GM18858 (cell line): ENCODE measurements around the gene PPM1J.

Experiments used
- ATAC-seq: cut with Tn5 transposase; IDR thresholded peaks from one replicate; pipeline ENCODE4 v1.9.1; 2021; ENCODE audit not compliant: unreplicated experiment

The PPM1J gene

DNA sequence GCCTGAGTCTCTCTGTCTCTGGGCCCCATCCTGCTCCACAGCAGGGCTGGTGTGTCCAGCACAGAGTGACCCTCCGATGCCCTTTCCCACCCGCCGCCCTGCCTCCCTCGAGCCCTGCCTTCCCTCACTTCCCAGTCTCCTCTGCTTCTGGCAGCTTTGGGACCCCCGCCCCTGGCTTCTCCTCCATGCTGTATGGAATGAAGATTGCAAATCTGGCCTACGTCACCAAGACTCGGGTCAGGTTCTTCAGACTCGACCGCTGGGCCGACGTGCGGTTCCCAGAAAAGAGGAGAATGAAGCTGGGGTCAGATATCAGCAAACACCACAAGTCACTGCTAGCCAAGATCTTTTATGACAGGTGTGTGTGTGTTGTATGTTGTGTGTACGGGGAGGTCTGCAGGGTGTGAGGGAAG is 26.3 kb downstream of the PPM1J start:
- no peak for ATAC-seq

DNA sequence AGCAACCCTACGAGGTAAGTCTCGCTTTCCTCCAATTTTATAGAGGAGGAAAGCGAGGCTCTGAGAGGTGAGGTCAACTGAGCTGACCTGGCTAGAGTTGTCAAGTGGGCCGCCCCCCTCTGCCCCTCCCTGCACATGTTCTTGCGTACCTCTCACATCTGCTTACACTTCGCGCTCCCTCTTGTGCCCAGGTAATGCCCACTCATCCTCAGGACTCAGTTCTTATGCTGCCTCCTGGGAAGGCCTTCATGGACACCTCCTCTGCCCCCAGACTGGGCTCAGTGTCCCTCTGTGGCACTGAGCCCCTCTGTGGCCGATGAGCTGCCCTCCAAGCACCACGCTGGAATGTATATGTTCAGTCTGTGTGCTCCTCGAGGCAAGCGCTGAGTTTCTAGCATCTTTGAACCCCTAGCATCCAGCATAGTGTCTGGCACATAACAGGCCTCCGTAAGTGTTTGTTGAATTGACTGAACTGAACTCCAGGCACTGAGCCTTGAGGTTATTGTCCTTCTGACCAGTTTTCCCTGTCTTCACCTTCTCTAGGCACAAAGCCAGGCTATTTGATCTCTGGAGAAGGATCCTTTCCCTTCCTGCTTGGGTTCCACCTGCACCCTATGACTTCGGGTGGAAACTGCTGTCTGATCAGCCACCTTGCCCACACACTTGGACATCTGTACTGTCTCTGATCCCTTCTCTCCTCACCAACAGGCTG is 27.2 kb downstream of the PPM1J start:
- ATAC-seq = no peak

DNA sequence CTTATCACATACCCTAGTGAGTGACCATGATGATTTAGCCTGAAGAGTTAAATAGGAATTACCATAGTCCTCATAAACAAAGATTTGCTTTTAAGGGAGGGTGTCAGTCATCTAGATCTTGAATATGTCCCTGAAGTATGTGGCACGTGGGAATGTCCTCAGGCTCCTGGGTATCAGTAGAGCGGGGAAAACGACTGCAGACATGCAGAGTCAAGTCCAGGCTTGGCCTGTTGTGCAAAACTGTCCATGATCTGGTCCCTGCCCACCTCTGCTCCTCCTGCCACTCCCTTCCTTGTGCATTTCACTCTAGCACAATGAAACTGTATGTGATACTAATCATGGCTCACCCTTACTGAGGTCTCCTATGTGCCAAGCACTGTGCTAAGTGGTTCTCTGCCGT is 27.8 kb downstream of the PPM1J start:
- ATAC-seq = no peak

DNA sequence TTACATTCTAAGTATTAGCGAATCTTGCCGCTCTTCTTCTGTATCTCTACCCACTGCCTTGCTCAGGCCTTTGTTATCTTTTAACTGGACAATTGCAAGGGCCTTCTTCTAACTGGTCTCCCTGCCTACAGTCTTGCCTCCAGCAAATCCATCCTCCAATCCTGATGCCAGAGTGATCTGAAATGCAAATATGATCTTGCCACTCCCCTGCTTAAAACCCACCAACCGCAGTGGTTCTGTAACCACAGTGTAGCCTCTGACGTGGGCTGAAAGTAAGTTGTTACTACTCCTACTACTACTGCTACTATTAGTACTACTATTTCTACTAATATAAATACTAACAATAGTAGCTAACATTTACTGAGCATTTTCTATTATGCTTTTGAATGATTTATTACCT is 28.3 kb downstream of the PPM1J start:
- no peak for ATAC-seq

DNA sequence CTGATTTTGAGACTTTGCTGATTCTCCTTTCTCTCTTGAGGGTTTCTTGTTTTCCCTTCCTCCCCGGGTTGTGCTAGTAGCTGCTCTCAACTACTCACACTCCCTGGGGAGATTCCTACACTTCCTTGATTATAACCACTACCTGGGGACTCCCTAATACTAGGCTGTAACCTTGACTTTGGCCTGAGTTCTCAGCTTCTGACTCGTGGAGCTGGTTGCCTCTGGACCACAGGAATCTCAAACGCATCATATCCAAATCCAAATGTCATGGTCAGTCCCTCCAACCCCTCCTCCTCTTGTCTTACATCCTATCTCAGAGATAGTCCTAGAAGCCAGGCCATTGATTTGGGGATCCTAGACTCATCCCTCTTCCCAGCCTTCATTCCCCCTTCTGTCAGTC is 28.7 kb downstream of the PPM1J start:
- ATAC-seq = no peak

DNA sequence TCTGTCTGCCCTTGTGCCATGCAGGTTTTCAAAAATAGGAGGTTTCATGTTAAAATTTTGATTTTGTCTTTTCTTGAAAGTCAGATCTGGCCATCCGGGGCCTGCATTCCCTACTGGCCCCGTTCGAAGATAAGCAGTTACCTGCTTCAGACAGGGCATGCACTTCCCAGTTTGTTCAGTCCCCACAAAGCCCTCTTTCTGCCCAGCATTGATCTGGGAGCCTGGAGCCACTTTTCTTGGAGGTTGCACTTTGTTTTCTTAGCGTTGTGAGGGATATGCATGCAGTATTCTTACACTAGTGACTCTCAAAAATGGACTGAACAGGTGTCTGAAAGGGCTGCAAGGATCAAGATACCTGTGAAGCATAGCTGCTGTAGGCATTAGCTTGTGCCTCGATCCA is 29.2 kb downstream of the PPM1J start:
- ATAC-seq = no peak

DNA sequence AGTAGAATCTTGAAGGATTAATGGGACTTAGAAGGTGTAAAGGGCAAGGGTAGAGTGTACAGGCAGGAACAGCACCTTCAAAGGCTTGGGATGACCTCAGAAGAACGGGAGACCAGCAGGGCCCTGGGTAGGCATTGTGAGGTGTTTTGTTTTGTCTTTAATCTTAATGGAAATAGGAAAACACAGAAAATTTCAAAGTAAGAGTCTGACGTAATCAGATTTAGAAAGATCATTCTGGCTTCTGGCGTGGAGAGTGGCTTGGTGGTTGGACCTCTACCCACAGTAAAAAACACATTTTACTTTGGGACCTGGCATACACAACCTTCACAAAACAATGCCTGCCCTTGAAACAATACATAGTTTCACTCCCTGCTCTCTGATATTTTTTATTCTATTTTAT is 36.5 kb downstream of the PPM1J start:
- no peak for ATAC-seq

DNA sequence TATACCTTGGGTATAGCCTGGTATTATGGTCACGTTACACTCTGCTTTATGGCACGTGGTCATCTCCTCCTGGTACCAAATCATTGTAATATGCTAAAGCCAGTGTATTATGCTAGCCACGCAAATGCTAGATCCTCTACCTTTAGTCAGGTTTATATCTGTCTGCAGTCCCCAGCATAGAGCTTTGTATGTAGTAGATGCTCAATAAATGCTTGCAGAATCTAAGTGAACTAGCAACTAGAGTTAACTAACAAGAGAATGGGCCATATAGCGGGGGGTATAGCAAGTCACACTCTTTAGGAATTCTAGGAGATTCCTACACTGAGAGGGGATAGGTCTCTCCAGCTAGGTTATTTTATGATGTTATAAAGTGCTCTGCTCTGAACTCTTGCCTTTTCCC is 37.6 kb downstream of the PPM1J start:
- ATAC-seq = no peak

DNA sequence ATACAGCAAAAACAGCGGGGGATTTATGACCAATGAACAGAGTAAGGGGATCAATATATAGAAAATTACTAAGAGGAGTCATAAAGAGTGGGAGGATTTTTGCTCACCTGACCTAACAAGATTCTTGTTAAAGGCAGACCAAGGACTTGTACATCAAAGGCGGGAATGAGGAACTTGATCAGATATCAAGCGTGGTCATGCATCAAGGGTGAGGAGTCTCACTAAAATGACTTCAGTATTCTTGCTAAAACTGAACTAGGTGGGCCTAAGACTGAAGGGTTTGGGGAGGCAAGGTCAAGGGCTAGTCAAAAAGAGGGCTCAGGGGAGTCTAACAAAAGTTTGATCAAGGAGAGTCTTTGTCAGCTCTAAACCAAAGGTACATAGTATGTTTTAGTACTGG is 38.6 kb downstream of the PPM1J start:
- ATAC-seq = no peak

DNA sequence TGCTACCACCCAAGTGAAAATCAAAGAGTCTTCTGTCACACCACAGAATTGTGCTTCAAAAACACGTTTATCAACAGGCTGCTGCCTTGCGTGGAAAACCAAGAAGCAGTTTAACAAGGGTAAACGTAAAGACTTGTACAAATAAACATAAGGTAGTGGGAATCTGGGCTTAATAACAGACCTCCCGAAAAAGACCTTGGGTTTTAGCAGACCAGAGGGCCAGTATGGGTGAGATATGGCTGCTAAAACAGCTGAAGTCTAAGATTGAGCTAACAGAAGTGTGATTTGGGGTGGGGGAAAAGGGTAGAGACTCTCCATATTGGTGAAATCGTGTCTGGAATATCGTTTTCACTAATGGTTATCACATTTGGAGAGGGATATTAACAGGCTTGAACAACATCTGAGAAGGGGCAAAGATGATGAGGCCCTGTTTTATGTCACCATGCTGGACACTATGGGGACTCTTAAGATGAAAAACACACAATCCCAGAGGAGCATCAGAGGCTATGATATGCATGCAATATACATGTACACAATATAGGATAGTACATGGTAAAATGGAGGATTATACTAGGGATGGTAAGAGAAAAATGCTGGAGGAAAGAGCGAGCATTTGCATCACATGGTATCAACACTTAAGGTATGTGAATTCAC is 39.3 kb downstream of the PPM1J start:
- no peak for ATAC-seq

DNA sequence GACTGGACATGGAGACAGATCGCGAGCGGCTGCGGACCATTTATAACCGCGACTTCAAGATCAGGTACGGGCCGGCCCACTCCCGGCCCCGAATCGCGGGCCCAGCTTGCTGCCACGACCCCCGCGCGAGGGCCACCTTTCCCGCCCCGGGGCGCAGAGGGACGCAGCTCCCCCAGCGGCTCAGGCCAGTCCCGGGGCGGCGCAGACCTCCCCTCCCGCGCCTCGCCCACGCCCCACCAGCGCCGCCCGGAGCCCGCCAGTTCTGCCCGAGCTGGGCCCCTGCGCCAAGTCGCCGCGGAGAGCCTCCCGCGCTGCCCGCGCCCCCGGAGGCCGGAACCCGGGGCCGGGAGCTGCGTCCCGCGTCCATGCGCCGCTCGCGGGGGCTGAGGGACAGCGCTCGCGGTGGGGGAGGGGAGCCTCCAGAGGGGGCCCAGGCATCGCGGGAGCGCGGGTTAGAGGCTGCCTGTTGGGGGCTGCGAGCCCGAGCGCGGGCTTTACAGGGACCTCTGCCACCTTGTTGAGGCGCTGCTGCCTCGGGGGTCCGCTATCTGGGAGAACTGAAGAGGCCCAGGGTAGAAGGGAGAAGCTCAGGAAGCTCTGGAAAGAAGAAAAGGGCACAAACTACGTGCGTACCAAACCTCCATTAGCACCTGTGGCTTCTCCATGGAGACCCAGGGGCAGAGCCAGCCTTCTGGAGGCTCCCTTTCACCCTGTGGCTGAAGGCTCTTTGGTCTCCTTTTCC is 40.0 kb downstream of the PPM1J start:
- no peak for ATAC-seq

DNA sequence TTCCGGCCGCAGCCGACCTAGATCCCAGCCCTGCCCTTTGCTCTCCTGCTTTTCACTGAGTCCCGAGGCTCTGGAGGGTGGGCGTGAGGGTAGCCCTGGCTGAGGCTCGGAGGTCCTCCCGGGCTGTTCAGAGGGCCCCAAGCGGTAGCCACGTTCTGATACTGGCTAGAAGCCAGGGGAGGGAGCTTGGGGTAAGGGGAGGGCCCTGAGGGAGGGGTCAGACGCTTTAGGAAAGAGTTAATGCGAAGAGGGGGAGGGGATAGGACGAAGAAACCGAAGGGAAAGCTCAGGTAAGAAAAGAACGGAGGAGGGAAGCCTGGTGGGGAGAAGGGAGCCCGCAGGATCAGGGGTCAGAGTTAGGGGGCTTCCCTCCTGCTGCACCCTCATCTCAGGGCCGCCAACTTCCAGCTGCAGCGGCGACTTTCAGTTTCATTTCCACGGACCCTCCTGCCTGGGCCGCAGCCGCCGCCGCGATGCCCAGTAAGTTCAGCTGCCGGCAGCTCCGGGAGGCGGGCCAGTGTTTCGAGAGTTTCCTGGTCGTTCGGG is 40.6 kb downstream of the PPM1J start, which contains the start of gene MOV10:
Gene MOV10 (plus strand): TSS at position 220 of the 546 bp plus-strand sequence. CDS start 254 bp downstream, at position 474.
- ATAC-seq = no peak

DNA sequence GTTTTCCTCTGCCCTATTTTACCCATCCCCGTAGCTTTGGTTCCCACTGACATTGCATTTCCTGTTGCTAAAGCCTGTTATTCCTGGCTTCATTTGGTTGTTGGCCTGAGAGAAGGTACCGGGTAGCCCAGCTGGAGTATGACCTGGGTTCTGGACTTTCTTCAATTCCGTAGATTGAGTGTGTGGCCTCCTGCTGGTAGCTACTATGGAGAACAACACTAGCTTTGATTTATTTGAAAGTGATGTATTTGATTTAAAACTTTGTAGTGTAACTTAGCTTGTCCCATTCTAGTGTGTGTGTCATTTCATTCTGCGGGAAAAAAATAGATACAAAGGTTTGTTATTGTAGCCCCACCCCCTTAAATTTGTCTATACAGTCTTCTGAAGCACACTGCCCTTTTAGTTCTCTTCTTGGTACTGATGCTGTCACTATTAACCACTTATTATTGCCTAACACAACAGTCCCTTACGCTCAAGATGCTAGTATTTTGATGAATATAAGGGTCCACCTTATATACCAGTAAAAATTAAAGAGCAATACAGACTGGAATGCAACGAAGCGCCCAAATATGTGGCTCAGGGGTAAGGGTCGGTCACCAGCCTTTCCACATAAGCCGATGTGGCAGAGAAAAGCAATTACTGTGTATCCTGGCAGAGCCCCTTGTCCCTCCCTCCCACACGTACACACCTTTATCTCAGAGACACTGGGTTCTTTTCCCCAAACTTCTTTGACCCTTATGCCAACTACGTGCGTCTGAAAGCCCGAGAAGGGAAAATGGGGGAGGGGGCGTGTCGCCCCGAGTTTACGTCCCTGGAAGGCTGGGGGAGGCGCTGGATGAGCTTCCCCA is 41.3 kb downstream of the PPM1J start:
- ATAC-seq = no peak

DNA sequence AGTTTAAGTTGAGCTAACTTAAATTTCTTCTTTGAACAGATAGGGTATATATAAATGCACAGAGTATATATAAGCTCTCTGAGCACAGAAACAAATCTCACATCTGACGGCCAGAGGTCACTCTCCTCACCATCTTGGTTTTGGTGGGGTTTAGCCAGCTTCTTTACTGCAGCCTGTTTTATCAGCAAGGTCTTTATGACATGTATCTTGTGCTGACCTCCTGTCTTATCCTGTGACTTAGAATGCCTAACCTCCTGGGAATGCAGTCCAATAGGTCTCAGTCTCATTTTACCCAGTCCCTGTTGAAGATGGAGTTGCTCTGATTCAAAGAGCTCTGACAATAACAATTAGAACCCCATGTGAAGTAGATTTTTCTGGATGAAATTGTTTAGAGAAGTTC is 42.3 kb downstream of the PPM1J start:
- no peak for ATAC-seq

DNA sequence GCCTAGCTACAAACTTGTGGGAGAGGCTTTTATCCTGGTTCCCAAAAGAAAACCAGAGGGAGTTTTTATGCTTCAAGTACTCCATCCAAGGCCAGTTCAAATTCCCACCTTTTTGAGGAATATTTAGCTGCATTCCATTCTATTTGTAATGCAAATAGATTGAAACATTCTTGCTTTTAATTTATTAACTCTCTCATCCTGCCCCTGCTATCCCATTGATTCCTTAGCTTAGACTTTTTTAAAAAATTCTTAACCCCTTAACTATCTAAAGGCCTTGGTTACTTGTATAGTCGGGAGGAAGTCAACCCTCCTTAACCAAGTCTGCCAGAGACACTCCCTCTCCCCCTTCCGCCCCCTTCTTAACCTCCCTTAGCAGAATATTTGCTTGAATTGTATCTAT is 43.1 kb downstream of the PPM1J start:
- ATAC-seq = no peak

DNA sequence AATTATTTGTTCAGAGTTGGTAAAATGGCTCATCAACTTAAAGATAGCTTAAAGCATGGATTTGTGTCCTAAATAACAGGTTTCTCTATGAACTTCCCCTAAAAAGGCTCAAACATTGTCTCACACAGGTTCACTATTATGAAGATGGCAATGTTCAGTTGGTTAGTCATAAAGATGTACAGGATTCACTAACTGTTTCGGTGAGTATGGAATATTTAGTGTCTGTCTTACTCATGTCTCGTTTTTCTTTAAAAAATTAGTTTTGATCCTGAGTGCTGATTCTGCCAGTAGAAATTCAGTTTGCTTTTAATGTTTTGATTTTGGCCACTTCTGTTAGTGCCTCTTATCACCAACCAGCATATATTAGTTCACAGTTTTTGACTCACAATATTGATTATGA is 48.2 kb downstream of the PPM1J start:
- no peak for ATAC-seq

DNA sequence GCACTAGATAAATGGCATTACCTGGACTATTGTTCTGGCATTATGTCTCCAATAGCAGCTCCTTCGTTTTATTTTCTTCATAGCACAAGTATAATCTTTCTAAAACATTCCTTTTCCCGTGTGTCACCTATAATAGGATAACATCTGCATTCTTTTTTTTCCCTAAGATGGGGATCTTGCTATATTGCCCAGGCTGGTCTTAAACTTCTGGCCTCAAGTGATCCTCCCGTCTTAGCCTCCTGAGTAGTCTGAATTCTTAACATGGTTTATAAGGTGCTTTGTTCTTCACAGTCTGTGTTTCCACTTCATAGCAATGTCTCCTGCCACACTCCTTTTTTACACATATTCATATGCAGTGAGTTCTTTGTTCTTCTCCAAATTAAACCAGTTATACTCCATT is 49.3 kb downstream of the PPM1J start:
- ATAC-seq = no peak
